WTC11 (cell line): ENCODE measurements around the gene TAOK3.

Source experiments
- CREB1 ChIP-seq: sonication (generic); formaldehyde crosslinking; IDR thresholded peaks from 2 replicates; pipeline ENCODE4 v1.8.0; 2023; ENCODE audit warnings: mild to moderate bottlenecking, missing genetic modification reagents
- TCF7 ChIP-seq: sonication (generic); formaldehyde crosslinking; IDR thresholded peaks from 2 replicates; pipeline ENCODE4 v1.8.0; 2022; ENCODE audit warnings: mild to moderate bottlenecking, low read depth, missing genetic modification reagents, moderate library complexity
- ZNF671 ChIP-seq: fragments of 250-450 bp; sonication (Bioruptor Pico); IDR thresholded peaks from 2 replicates; pipeline ENCODE4 v1.8.0; 2021; ENCODE audit warnings: mild to moderate bottlenecking
- TF ChIP-seq, protein P1 (sequence below): fragments of 200-600 bp; IDR thresholded peaks from 2 replicates; pipeline ENCODE4 v1.8.0; 2022; ENCODE audit warnings: antibody characterized with exemption
- TF ChIP-seq, protein P2 (sequence below): sonication (generic); formaldehyde crosslinking; IDR thresholded peaks from 2 replicates; pipeline ENCODE4 v1.8.0; 2023; ENCODE audit warnings: missing genetic modification reagents
- TF ChIP-seq, protein P3 (sequence below): fragments of 250-450 bp; sonication (Bioruptor Pico); IDR thresholded peaks from 2 replicates; pipeline ENCODE4 v1.9.0; 2021; ENCODE audit warnings: moderate library complexity, mild to moderate bottlenecking, inconsistent platforms, borderline replicate concordance
- TF ChIP-seq, protein P4 (sequence below): sonication (generic); formaldehyde crosslinking; IDR thresholded peaks from 2 replicates; pipeline ENCODE4 v1.8.1; 2023; ENCODE audit warnings: mild to moderate bottlenecking, missing genetic modification reagents
- TF ChIP-seq, protein P5 (sequence below): sonication (generic); formaldehyde crosslinking; IDR thresholded peaks from 2 replicates; pipeline ENCODE4 v1.8.1; 2023; ENCODE audit warnings: mild to moderate bottlenecking, missing genetic modification reagents, moderate library complexity
- TF ChIP-seq, protein P6 (sequence below): sonication (generic); formaldehyde crosslinking; IDR thresholded peaks from 2 replicates; pipeline ENCODE4 v1.8.1; 2022; ENCODE audit warnings: low read depth, mild to moderate bottlenecking, moderate library complexity, missing genetic modification reagents, borderline replicate concordance

DNA sequence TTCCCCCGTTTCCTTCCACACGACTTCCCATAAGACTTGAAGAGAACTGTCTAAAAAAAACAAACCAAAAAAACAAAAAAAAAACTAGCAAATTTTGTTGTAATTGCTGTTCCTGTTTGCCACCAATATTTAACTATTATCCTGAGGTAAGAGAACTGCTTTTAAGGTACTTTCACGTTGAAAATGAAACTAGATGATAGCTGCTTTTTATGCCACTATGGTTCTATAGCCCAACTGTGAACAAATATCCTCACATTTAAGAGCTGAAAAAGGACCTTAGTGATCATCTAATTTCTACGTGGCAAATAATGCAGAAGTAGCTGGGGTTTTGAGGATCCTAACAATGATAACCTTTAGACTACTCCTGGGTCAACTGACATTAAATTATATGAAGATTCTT is 98.6 kb downstream of the TAOK3 start:
- TF ChIP-seq, protein P1, sequence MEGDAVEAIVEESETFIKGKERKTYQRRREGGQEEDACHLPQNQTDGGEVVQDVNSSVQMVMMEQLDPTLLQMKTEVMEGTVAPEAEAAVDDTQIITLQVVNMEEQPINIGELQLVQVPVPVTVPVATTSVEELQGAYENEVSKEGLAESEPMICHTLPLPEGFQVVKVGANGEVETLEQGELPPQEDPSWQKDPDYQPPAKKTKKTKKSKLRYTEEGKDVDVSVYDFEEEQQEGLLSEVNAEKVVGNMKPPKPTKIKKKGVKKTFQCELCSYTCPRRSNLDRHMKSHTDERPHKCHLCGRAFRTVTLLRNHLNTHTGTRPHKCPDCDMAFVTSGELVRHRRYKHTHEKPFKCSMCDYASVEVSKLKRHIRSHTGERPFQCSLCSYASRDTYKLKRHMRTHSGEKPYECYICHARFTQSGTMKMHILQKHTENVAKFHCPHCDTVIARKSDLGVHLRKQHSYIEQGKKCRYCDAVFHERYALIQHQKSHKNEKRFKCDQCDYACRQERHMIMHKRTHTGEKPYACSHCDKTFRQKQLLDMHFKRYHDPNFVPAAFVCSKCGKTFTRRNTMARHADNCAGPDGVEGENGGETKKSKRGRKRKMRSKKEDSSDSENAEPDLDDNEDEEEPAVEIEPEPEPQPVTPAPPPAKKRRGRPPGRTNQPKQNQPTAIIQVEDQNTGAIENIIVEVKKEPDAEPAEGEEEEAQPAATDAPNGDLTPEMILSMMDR, result no peak
- TF ChIP-seq CREB1 (CRISPR knock-in tag) (no peak), ZNF671 (CRISPR knock-in tag) (no peak), TCF7 (CRISPR knock-in tag) (no peak)
- TF ChIP-seq, protein P2, sequence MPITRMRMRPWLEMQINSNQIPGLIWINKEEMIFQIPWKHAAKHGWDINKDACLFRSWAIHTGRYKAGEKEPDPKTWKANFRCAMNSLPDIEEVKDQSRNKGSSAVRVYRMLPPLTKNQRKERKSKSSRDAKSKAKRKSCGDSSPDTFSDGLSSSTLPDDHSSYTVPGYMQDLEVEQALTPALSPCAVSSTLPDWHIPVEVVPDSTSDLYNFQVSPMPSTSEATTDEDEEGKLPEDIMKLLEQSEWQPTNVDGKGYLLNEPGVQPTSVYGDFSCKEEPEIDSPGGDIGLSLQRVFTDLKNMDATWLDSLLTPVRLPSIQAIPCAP (CRISPR knock-in tag), result no peak
- TF ChIP-seq, protein P3, sequence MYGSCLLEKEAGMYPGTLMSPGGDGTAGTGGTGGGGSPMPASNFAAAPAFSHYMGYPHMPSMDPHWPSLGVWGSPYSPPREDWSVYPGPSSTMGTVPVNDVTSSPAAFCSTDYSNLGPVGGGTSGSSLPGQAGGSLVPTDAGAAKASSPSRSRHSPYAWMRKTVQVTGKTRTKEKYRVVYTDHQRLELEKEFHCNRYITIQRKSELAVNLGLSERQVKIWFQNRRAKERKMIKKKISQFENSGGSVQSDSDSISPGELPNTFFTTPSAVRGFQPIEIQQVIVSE (CRISPR knock-in tag), result no peak
- TF ChIP-seq, protein P4, sequence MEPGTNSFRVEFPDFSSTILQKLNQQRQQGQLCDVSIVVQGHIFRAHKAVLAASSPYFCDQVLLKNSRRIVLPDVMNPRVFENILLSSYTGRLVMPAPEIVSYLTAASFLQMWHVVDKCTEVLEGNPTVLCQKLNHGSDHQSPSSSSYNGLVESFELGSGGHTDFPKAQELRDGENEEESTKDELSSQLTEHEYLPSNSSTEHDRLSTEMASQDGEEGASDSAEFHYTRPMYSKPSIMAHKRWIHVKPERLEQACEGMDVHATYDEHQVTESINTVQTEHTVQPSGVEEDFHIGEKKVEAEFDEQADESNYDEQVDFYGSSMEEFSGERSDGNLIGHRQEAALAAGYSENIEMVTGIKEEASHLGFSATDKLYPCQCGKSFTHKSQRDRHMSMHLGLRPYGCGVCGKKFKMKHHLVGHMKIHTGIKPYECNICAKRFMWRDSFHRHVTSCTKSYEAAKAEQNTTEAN, result no peak
- TF ChIP-seq, protein P5, sequence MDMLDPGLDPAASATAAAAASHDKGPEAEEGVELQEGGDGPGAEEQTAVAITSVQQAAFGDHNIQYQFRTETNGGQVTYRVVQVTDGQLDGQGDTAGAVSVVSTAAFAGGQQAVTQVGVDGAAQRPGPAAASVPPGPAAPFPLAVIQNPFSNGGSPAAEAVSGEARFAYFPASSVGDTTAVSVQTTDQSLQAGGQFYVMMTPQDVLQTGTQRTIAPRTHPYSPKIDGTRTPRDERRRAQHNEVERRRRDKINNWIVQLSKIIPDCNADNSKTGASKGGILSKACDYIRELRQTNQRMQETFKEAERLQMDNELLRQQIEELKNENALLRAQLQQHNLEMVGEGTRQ (CRISPR knock-in tag), result no peak
- TF ChIP-seq, protein P6, sequence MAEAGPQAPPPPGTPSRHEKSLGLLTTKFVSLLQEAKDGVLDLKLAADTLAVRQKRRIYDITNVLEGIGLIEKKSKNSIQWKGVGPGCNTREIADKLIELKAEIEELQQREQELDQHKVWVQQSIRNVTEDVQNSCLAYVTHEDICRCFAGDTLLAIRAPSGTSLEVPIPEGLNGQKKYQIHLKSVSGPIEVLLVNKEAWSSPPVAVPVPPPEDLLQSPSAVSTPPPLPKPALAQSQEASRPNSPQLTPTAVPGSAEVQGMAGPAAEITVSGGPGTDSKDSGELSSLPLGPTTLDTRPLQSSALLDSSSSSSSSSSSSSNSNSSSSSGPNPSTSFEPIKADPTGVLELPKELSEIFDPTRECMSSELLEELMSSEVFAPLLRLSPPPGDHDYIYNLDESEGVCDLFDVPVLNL (CRISPR knock-in tag), result no peak
